ENCODE data around the gene SPTBN1. TPM values are rescaled to one million over a fixed set of nuclear protein-coding genes. Genes with fewer than 3 reads are reported as not detected.
A peak's percentile ranks its signal among the peaks of the same experiment; 100 is the strongest.

Gene SPTBN1
- total and polyA plus RNA-seq, 3 donors from 2014 or later = 143 to 366 (median 278) TPM

- DNase-seq = no peak
- 78 to 87% methylated on average over 5 of the region's 5 CpGs for WGBS, 2 donors
- H3K4me3 ChIP-seq = no peak overlapping the region
- peaks cover 19% of the 10 kb centered on the region for H3K4me1 ChIP-seq
- H3K27me3 ChIP-seq = no peaks in the 10 kb centered on the region
- H3K36me3 ChIP-seq (ENCODE audit: low read depth, missing control alignments) = no peaks in the 10 kb centered on the region
- TF ChIP-seq POLR2A (IDR thresholded peaks at IDR 0.05) (no peak), CTCF (IDR thresholded peaks at IDR 0.05) (no peak)
- intact Hi-C loops (cut with DNase I; ENCODE audit: low total_unique reads) = no loop called here
- no peak overlapping the region for H3K27ac ChIP-seq
- no peaks in the 10 kb centered on the region for H3K9me3 ChIP-seq
These were observed 44.2 kb upstream of the SPTBN1 start for GRCh38 chr2:54411801-54412354.

- Histone ChIP-seq H3K27ac (peak overlapping the region; percentile 37 to 77), H3K27me3 (no peaks in the 10 kb centered on the region), H3K9me3 (no peaks in the 10 kb centered on the region), H3K4me3 (no peak overlapping the region), H3K36me3 (ENCODE audit: low read depth, missing control alignments) (no peaks in the 10 kb centered on the region), H3K4me1 (peaks cover 16% of the 10 kb centered on the region)
- intact Hi-C loops (cut with DNase I; ENCODE audit: low total_unique reads) = no loop called here
- 32 to 36% methylated on average over 9 of the region's 9 CpGs for WGBS, 2 donors
- TF ChIP-seq CTCF (IDR thresholded peaks at IDR 0.05) = no peak
- TF ChIP-seq POLR2A (IDR thresholded peaks at IDR 0.05) = no peak
- DNase-seq = peak; percentile 32
These were observed 39.8 kb upstream of the SPTBN1 start for GRCh38 chr2:54416166-54416813.

- DNase-seq = no peak
- TF ChIP-seq POLR2A (IDR thresholded peaks at IDR 0.05) (no peak), CTCF (IDR thresholded peaks at IDR 0.05) (no peak)
- intact Hi-C loops (cut with DNase I; ENCODE audit: low total_unique reads) = no loop called here
- 86 to 88% methylated on average over 1 of the region's 1 CpG for WGBS, 2 donors
- H3K4me3 ChIP-seq = no peak overlapping the region
- peaks cover 16% of the 10 kb centered on the region for H3K4me1 ChIP-seq
- H3K27me3 ChIP-seq = no peaks in the 10 kb centered on the region
- H3K36me3 ChIP-seq (ENCODE audit: low read depth, missing control alignments) = no peaks in the 10 kb centered on the region
- peak overlapping the region; percentile 37 to 77 for H3K27ac ChIP-seq
- no peaks in the 10 kb centered on the region for H3K9me3 ChIP-seq
These were observed 39.2 kb upstream of the SPTBN1 start for GRCh38 chr2:54416938-54417337.

- Histone ChIP-seq H3K9me3 (no peaks in the 10 kb centered on the region), H3K4me1 (peaks cover 16% of the 10 kb centered on the region), H3K27me3 (no peaks in the 10 kb centered on the region), H3K4me3 (no peak overlapping the region), H3K27ac (peak overlapping the region in 1 of 2 donors; percentile 77), H3K36me3 (ENCODE audit: low read depth, missing control alignments) (no peaks in the 10 kb centered on the region)
- no peak for DNase-seq
- 64 to 83% methylated on average over 2 of the region's 2 CpGs for WGBS, 2 donors
- TF ChIP-seq CTCF (IDR thresholded peaks at IDR 0.05) (no peak), POLR2A (IDR thresholded peaks at IDR 0.05) (no peak)
- intact Hi-C loops (cut with DNase I; ENCODE audit: low total_unique reads) = no loop called here
These were observed 38.5 kb upstream of the SPTBN1 start for GRCh38 chr2:54417577-54417976.

GRCh38 chr2:54419388-54419787 is 36.7 kb upstream of the SPTBN1 start:
- Histone ChIP-seq H3K9me3 (no peaks in the 10 kb centered on the region), H3K27ac (peak overlapping the region in 1 of 2 donors; percentile 50), H3K27me3 (no peaks in the 10 kb centered on the region), H3K36me3 (ENCODE audit: low read depth, missing control alignments) (no peaks in the 10 kb centered on the region), H3K4me1 (peaks cover 29% of the 10 kb centered on the region), H3K4me3 (no peak overlapping the region)
- intact Hi-C loops (cut with DNase I; ENCODE audit: low total_unique reads) = no loop called here
- WGBS, 2 donors = 46 to 60% methylated on average over 4 of the region's 4 CpGs
- TF ChIP-seq POLR2A (IDR thresholded peaks at IDR 0.05) = no peak
- TF ChIP-seq CTCF (IDR thresholded peaks at IDR 0.05) = no peak
- no peak for DNase-seq
